H1 (cell line): Measurements from ENCODE around the gene LCLAT1. TPM values are rescaled to one million over a fixed set of nuclear protein-coding genes. Genes with fewer than 3 reads are reported as not detected.

Source experiments
- CTCF ChIA-PET: fragments of 300-600 bp; sonication (Branson Sonifier 250); formaldehyde crosslinking; loops from one replicate; lab custom pipeline; 2021; ENCODE audit not compliant: partially characterized antibody; lab: Charles Lee
- POLR2A ChIA-PET: fragments of 300-600 bp; sonication (Branson Sonifier 250); formaldehyde crosslinking; loops from one replicate; lab custom pipeline; 2021; ENCODE audit warnings: inconsistent platforms; ENCODE audit not compliant: partially characterized antibody; lab: Charles Lee
- DNase-seq, 2 experiments: peaks; one replicate each; pipeline versions ENCODE4 v3.0.0 to v3.0.0-alpha.2; 2010 to 2022; ENCODE audit warnings: low spot score in 2 of 2, low read depth in 1 of 2, mixed read lengths in 1 of 2
- FAIRE-seq: peaks from 2 replicates; lab custom pipeline; 2011; peaks lifted over from hg19 to GRCh38; lab: Jason Lieb, UNC
- H2AFZ ChIP-seq: 2 replicates; pipeline ENCODE4 v1.8.1; 2012; ENCODE audit warnings: low read length, inconsistent platforms
- H2AK5ac ChIP-seq: 2 replicates; pipeline ENCODE4 v1.6.1; 2013; ENCODE audit warnings: low read depth, low read length
- H2BK120ac ChIP-seq: replicated peaks from 2 replicates; pipeline ENCODE3; 2013; ENCODE audit warnings: low read depth, low read length, inconsistent platforms
- H2BK12ac ChIP-seq: 2 replicates; pipeline ENCODE4 v1.6.1; 2013; ENCODE audit warnings: low read depth, low read length
- H2BK15ac ChIP-seq: 2 replicates; pipeline ENCODE4 v1.6.1; 2013; ENCODE audit warnings: low read length
- H2BK20ac ChIP-seq: 2 replicates; pipeline ENCODE4 v1.6.1; 2013; ENCODE audit warnings: low read length
- H2BK5ac ChIP-seq: 2 replicates; pipeline ENCODE4 v1.6.1; 2013; ENCODE audit warnings: low read depth, low read length
- H3K14ac ChIP-seq: 2 replicates; pipeline ENCODE4 v1.6.1; 2013; ENCODE audit warnings: inconsistent platforms; ENCODE audit not compliant: insufficient read length
- H3K18ac ChIP-seq: 2 replicates; pipeline ENCODE4 v1.6.1; 2013; ENCODE audit warnings: low read length; ENCODE audit errors: extremely low read depth
- H3K23ac ChIP-seq: 2 replicates; pipeline ENCODE4 v1.6.1; 2013; ENCODE audit warnings: inconsistent platforms; ENCODE audit not compliant: insufficient read length
- H3K23me2 ChIP-seq: 2 replicates; pipeline ENCODE4 v1.6.1; 2013; ENCODE audit warnings: low read depth, low read length
- H3K27ac ChIP-seq: 2 replicates; pipeline ENCODE4 v1.6.1; 2011; ENCODE audit warnings: low read depth, low read length, inconsistent platforms
- H3K27me3 ChIP-seq, 4 experiments: replicated peaks in 1 of 4; 1 replicate in 1 of 4; 2 replicates in 3 of 4; pipeline versions ENCODE4 v1.6.1 to v1.8.1; 2011 to 2013; ENCODE audit warnings: low read length in 3 of 4, mild to moderate bottlenecking in 3 of 4, inconsistent platforms in 2 of 4, mixed read lengths in 2 of 4, moderate library complexity in 1 of 4; ENCODE audit not compliant: control insufficient read depth in 3 of 4, insufficient read depth in 3 of 4; ENCODE audit errors: extremely low read depth in 1 of 4
- H3K36me3 ChIP-seq, 4 experiments: 2 replicates each; pipeline versions ENCODE4 v1.6.1 to v1.8.1; 2011 to 2013; ENCODE audit warnings: mild to moderate bottlenecking in 4 of 4, low read length in 3 of 4, moderate library complexity in 2 of 4, control low read depth in 1 of 4, inconsistent platforms in 1 of 4; ENCODE audit not compliant: insufficient read depth in 4 of 4, control insufficient read depth in 2 of 4
- H3K4ac ChIP-seq: replicated peaks from 2 replicates; pipeline ENCODE3; 2013; ENCODE audit warnings: low read length, low read depth, mixed read lengths, inconsistent platforms; ENCODE audit not compliant: insufficient read length
- H3K4me1 ChIP-seq, 4 experiments: replicated peaks in 1 of 4; 1 replicate in 1 of 4; 2 replicates in 3 of 4; pipeline versions ENCODE4 v1.6.1 to v1.8.1; 2011 to 2013; ENCODE audit warnings: low read length in 3 of 4, inconsistent platforms in 2 of 4, mixed read lengths in 1 of 4; ENCODE audit not compliant: insufficient read depth in 4 of 4, control insufficient read depth in 3 of 4
- H3K4me2 ChIP-seq, 2 experiments: 2 replicates each; pipeline versions ENCODE4 v1.6.1 to v1.8.1; 2011 to 2013; ENCODE audit warnings: low read depth in 2 of 2, low read length in 2 of 2, control low read depth in 1 of 2, inconsistent platforms in 1 of 2, mild to moderate bottlenecking in 1 of 2; ENCODE audit not compliant: insufficient read depth in 1 of 2
- H3K4me3 ChIP-seq, 4 experiments: fragments of 200-600, 300-600 bp in 1 of 4; sonication (generic), shearing (Covaris generic), sonication (Bioruptor Twin) in 1 of 4; 2 replicates each; pipeline versions ENCODE4 v1.5.1 to v1.8.1; 2011 to 2016; ENCODE audit warnings: low read length in 4 of 4, low read depth in 3 of 4, control low read depth in 2 of 4, inconsistent platforms in 2 of 4, mild to moderate bottlenecking in 2 of 4, mixed read lengths in 1 of 4, moderate library complexity in 1 of 4; ENCODE audit not compliant: insufficient read depth in 2 of 4; ENCODE audit errors: extremely low read depth in 1 of 4
- H3K56ac ChIP-seq: replicated peaks from 2 replicates; pipeline ENCODE3; 2013; ENCODE audit warnings: low read depth, mild to moderate bottlenecking, mixed read lengths, low read length, inconsistent platforms; ENCODE audit not compliant: insufficient read length
- H3K79me1 ChIP-seq: 2 replicates; pipeline ENCODE4 v1.6.1; 2013; ENCODE audit warnings: low read depth, low read length, control low read depth
- H3K79me2 ChIP-seq, 2 experiments: 2 replicates each; pipeline versions ENCODE4 v1.6.1 to v1.8.1; 2012 to 2013; ENCODE audit warnings: low read length in 2 of 2, mild to moderate bottlenecking in 2 of 2, inconsistent platforms in 1 of 2; ENCODE audit not compliant: insufficient read depth in 2 of 2, control insufficient read depth in 1 of 2
- H3K9ac ChIP-seq, 4 experiments: replicated peaks in 1 of 4; 1 replicate in 1 of 4; 2 replicates in 3 of 4; pipeline versions ENCODE4 v1.6.1 to v1.8.1; 2011 to 2013; ENCODE audit warnings: low read depth in 3 of 4, low read length in 3 of 4, control low read depth in 2 of 4, mild to moderate bottlenecking in 2 of 4, moderate library complexity in 2 of 4, inconsistent platforms in 1 of 4; ENCODE audit errors: extremely low read depth in 1 of 4
- H3K9me3 ChIP-seq, 2 experiments: 2 replicates each; pipeline versions ENCODE4 v1.6.1 to v1.8.1; 2012 to 2013; ENCODE audit warnings: mild to moderate bottlenecking in 2 of 2, moderate library complexity in 2 of 2, control low read depth in 1 of 2, inconsistent platforms in 1 of 2, low read depth in 1 of 2, low read length in 1 of 2, mixed read lengths in 1 of 2; ENCODE audit not compliant: insufficient read depth in 2 of 2
- H4K20me1 ChIP-seq, 2 experiments: replicated peaks in 1 of 2; 2 replicates each; pipeline versions ENCODE3 to v1.8.1; 2011 to 2013; ENCODE audit warnings: inconsistent platforms in 2 of 2, low read length in 2 of 2, mild to moderate bottlenecking in 1 of 2; ENCODE audit not compliant: insufficient read depth in 2 of 2, control insufficient read depth in 1 of 2
- H4K5ac ChIP-seq: 2 replicates; pipeline ENCODE4 v1.6.1; 2013; ENCODE audit warnings: low read length, low read depth, mixed read lengths, inconsistent platforms; ENCODE audit not compliant: insufficient read length
- H4K8ac ChIP-seq: 2 replicates; pipeline ENCODE4 v1.8.0; 2013; ENCODE audit warnings: mild to moderate bottlenecking, moderate library complexity, low read length, inconsistent platforms; ENCODE audit not compliant: insufficient read depth; ENCODE audit errors: extremely low read depth
- H4K91ac ChIP-seq: replicated peaks from 2 replicates; pipeline ENCODE3; 2013; ENCODE audit warnings: low read length, mixed read lengths, inconsistent platforms; ENCODE audit not compliant: insufficient read length
- CREB1 ChIP-seq: IDR thresholded peaks from 2 replicates; pipeline ENCODE4 v1.6.1; 2012; ENCODE audit warnings: inconsistent platforms
- CTCF ChIP-seq, 3 experiments: IDR thresholded peaks; 1 replicate in 2 of 3; 2 replicates in 1 of 3; pipeline versions ENCODE4 v1.5.1 to v1.6.1; 2011; ENCODE audit warnings: low read length in 3 of 3, mild to moderate bottlenecking in 3 of 3, inconsistent platforms in 2 of 3, low read depth in 1 of 3, moderate library complexity in 1 of 3; ENCODE audit not compliant: insufficient read depth in 1 of 3; ENCODE audit errors: control extremely low read depth in 1 of 3
- EP300 ChIP-seq, 2 experiments: IDR thresholded peaks; 1 replicate in 1 of 2; 2 replicates in 1 of 2; pipeline ENCODE4 v1.6.1; 2011 to 2012; ENCODE audit warnings: low read depth in 2 of 2, low read length in 2 of 2, mild to moderate bottlenecking in 2 of 2, borderline replicate concordance in 1 of 2, inconsistent platforms in 1 of 2, moderate library complexity in 1 of 2
- NANOG ChIP-seq: IDR thresholded peaks from 2 replicates; pipeline ENCODE4 v1.6.1; 2011; ENCODE audit warnings: low read length, low read depth, mild to moderate bottlenecking, inconsistent platforms; ENCODE audit not compliant: insufficient read depth, poor library complexity, severe bottlenecking
- RBBP5 ChIP-seq: IDR thresholded peaks from 2 replicates; pipeline ENCODE4 v1.7.1; 2012; ENCODE audit warnings: low read depth, mild to moderate bottlenecking, inconsistent platforms, low read length, moderate library complexity, borderline replicate concordance
- RNF2 ChIP-seq: fragments of 200-900, 300-1000 bp; sonication (generic); IDR thresholded peaks from 2 replicates; pipeline ENCODE4 v1.7.1; 2016; ENCODE audit warnings: borderline replicate concordance, low read depth, mild to moderate bottlenecking, antibody characterized with exemption, low read length; ENCODE audit not compliant: poor library complexity, severe bottlenecking; ENCODE audit errors: missing control alignments
- TAF1 ChIP-seq: IDR thresholded peaks from 2 replicates; pipeline ENCODE4 v1.6.1; 2011; ENCODE audit warnings: mild to moderate bottlenecking, low read depth, low read length
- WGBS, 2 experiments: shearing (Covaris generic) in 1 of 2; methylation state at CpG; one replicate each; pipeline versions ENCODE4 v1.1.6 to v1.1.7; 2013 to 2015; ENCODE audit warnings: low lambda C conversion rate in 2 of 2, mixed read lengths in 2 of 2, inconsistent platforms in 1 of 2, low coverage in 1 of 2, missing lambda C conversion rate in 1 of 2; ENCODE audit not compliant: insufficient replicate concordance in 2 of 2, insufficient coverage in 1 of 2, insufficient read length in 1 of 2; ENCODE audit errors: extremely low coverage in 1 of 2, missing lambda C conversion rate in 1 of 2; 5-methylcytosine and 5-hydroxymethylcytosine counted together
- polyA plus RNA-seq, 7 experiments: library from polyadenylated mRNA; depleted of rRNA in 3 of 7; stranded (reverse) in 5 of 7; unstranded in 2 of 7; fragments of >200 nt in 5 of 7; fragments of 200-250 nt in 2 of 7; gene quantifications; 1 replicate in 5 of 7; 2 replicates in 1 of 7; 4 replicates in 1 of 7; pipeline versions ENCODE4 v1.2.1 to v1.2.3, GENCODE V29; 2011 to 2013; ENCODE audit warnings: missing spikeins in 2 of 7, mixed read lengths in 2 of 7
- total RNA-seq: library from RNA; stranded (reverse); fragmentation: NEBNext Ultra II Directional; extraction: Animal tissue kit (Norgen Biotek cat#: 25700); gene quantifications from 2 replicates; pipeline ENCODE4 v1.2.1, GENCODE V29; 2021

The LCLAT1 gene
- total and polyA plus RNA-seq, 2 of the 8 experiments (the other 6 are each of a cell fraction or from before 2014, with no cell fraction given) = 7.6 to 22.0 TPM

DNA sequence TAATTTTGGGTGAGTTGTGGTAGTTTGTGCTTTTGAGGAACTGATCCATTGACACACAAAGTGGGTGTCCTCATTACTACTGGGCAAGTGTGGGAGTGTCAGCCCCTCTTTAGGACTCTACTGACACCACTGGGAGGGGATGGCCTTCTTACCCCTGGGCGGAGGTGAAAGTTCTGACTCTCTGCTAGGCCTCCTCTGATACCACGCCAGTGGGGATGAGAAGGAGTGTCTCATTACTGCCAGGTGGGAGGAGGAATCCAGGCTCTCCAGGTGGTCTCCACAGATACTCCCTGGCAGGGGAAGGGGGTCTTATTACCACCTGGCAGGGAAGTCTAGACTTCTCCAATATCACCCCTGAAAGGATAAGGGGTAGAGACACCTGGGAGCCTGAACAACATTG, 9.1 kb downstream of the LCLAT1 start:
- no peak overlapping the region for H3K56ac ChIP-seq
- H3K18ac ChIP-seq = no peak overlapping the region
- FAIRE-seq (no peak), DNase-seq (no peak)
- H3K79me2 ChIP-seq = peaks cover 2 to 87% of the 10 kb centered on the region in 2 experiments; a peak in 3 of 4 replicates
- H3K36me3 ChIP-seq = no peaks in the 10 kb centered on the region
- no peak overlapping the region for H3K27ac ChIP-seq
- H3K14ac ChIP-seq = no peak overlapping the region
- WGBS, 2 experiments = 89% methylated on average over 2 of the region's 2 CpGs; no CpG with 5 or more reads in 1 of the 2 experiments
- no peak overlapping the region for H2BK15ac ChIP-seq
- no peak overlapping the region for H4K8ac ChIP-seq
- no peak overlapping the region for H4K91ac ChIP-seq
- TF ChIP-seq CTCF (IDR thresholded peaks at IDR 0.05; ENCODE audit: control extremely low read depth in 1 of 3, insufficient read depth in 1 of 3, low read depth in 1 of 3, low read length in 3 of 3) (no peak), TAF1 (no peak), NANOG (no peak), RNF2 (no peak), EP300 (IDR thresholded peaks at IDR 0.05; ENCODE audit: borderline replicate concordance in 1 of 2, low read depth in 2 of 2, low read length in 2 of 2) (no peak), RBBP5 (no peak), CREB1 (no peak)
- no peak overlapping the region for H3K9ac ChIP-seq
- H2BK120ac ChIP-seq = no peak overlapping the region
- H4K20me1 ChIP-seq = peaks cover 2 to 11% of the 10 kb centered on the region in 2 experiments
- no peaks in the 10 kb centered on the region for H3K23me2 ChIP-seq
- H3K4me3 ChIP-seq = no peak overlapping the region
- H3K27me3 ChIP-seq = no peaks in the 10 kb centered on the region
- H2BK12ac ChIP-seq = no peak overlapping the region
- H3K9me3 ChIP-seq = no peaks in the 10 kb centered on the region
- peaks cover 8% of the 10 kb centered on the region for H3K79me1 ChIP-seq
- ChIA-PET POLR2A (no interaction called here), CTCF (no interaction called here)
- peaks cover 0 to 16% (median 8%) of the 10 kb centered on the region in 4 experiments; a peak in 2 of 7 replicates for H3K4me1 ChIP-seq
- H3K4me2 ChIP-seq = peak overlapping the region in 1 of 2 experiments; percentile 13; a peak in 2 of 4 replicates
- H2AK5ac ChIP-seq = no peak overlapping the region
- no peak overlapping the region for H3K4ac ChIP-seq
- no peak overlapping the region for H2BK5ac ChIP-seq
- no peak overlapping the region for H3K23ac ChIP-seq
- H2BK20ac ChIP-seq = no peak overlapping the region
- H2AFZ ChIP-seq = no peak overlapping the region
- no peak overlapping the region for H4K5ac ChIP-seq
